DMS53 (cell line): ENCODE results near the gene TAF3.
"Not testable (repeated sequence)": the region's sequence is repeated elsewhere in the genome, so short reads cannot be mapped to it uniquely, and the experiment has no call there.

ENCODE experiments used
- DNase-seq: peaks from one replicate; lab custom pipeline; 2025; lab: John Stamatoyannopoulos, UW

TAF3 gene

GRCh38 chr10:7968510-7969112 is 150.3 kb downstream of the TAF3 start:
- DNase-seq, result no peak

- DNase-seq, result no peak
Observed at GRCh38 chr10:7969623-7970022, 151.3 kb downstream of the TAF3 start.

- DNase-seq, result no peak
Observed at GRCh38 chr10:7971949-7972348, 153.6 kb downstream of the TAF3 start.

- no peak for DNase-seq
Observed at GRCh38 chr10:7972367-7972766, 154.1 kb downstream of the TAF3 start.

GRCh38 chr10:7980196-7980595 is 161.9 kb downstream of the TAF3 start:
- no peak for DNase-seq

- no peak for DNase-seq
Observed at GRCh38 chr10:7982727-7983126, 164.4 kb downstream of the TAF3 start.

- DNase-seq, result no peak
Observed at GRCh38 chr10:7984325-7984724, 166.0 kb downstream of the TAF3 start.

GRCh38 chr10:7984896-7985295 is 166.6 kb downstream of the TAF3 start:
- DNase-seq, result no peak

GRCh38 chr10:7986851-7987250 is 168.5 kb downstream of the TAF3 start:
- no peak for DNase-seq

- DNase-seq, result no peak
Observed at GRCh38 chr10:7988989-7989388, 170.7 kb downstream of the TAF3 start.

- DNase-seq, result no peak
Observed at GRCh38 chr10:7998831-7999230, 180.5 kb downstream of the TAF3 start.

GRCh38 chr10:8004469-8005000 is 186.2 kb downstream of the TAF3 start:
- DNase-seq, result no peak

- DNase-seq, result no peak
Observed at GRCh38 chr10:8006274-8006999, 188.1 kb downstream of the TAF3 start.

GRCh38 chr10:8009031-8009430 is 190.7 kb downstream of the TAF3 start:
- no peak for DNase-seq

GRCh38 chr10:8013006-8013405 is 194.7 kb downstream of the TAF3 start:
- DNase-seq, result no peak

- no peak for DNase-seq
Observed at GRCh38 chr10:8013619-8014018, 195.3 kb downstream of the TAF3 start.

GRCh38 chr10:8014649-8015048 is 196.3 kb downstream of the TAF3 start:
- DNase-seq, result no peak

GRCh38 chr10:8017277-8017676 is 199.0 kb downstream of the TAF3 start:
- DNase-seq, result no peak

- no peak for DNase-seq
Observed at GRCh38 chr10:8023321-8023720, 205.0 kb downstream of the TAF3 start.

- DNase-seq, result no peak
Observed at GRCh38 chr10:8023851-8024250, 205.5 kb downstream of the TAF3 start.

- DNase-seq, result peak; percentile 48
Observed at GRCh38 chr10:8026349-8027259, 208.3 kb downstream of the TAF3 start.

GRCh38 chr10:8031211-8031610 is 212.9 kb downstream of the TAF3 start:
- not testable (repeated sequence) for DNase-seq

GRCh38 chr10:8032558-8032957 is 214.3 kb downstream of the TAF3 start:
- DNase-seq, result no peak
